GM19455 (cell line): ENCODE results near the gene CYP2R1.

Experiments
- ATAC-seq: cut with Tn5 transposase; IDR thresholded peaks from one replicate; pipeline ENCODE4 v1.9.1; 2021; ENCODE audit not compliant: unreplicated experiment

CYP2R1 gene

GRCh38 chr11:14835496-14836492 lies 56.2 kb downstream of the CYP2R1 start:
- ATAC-seq: no peak
